Smooth muscle cell (in vitro differentiated cells): ENCODE data around the gene KIAA0232. TPM values are rescaled to one million over a fixed set of nuclear protein-coding genes. Genes with fewer than 3 reads are reported as not detected.

ENCODE experiments used
- DNase-seq: peaks from one replicate; lab custom pipeline; 2025; ENCODE audit not compliant: unreplicated experiment; lab: John Stamatoyannopoulos, UW
- H2AFZ ChIP-seq: fragments of 200-600 bp; sonication (generic); 2 replicates; pipeline ENCODE4 v1.6.0; 2016; ENCODE audit warnings: antibody characterized with exemption, low read depth, mild to moderate bottlenecking
- H3F3A ChIP-seq: fragments of 200-600 bp; sonication (generic); 2 replicates; pipeline ENCODE4 v1.6.0; 2017; ENCODE audit warnings: antibody characterized with exemption, low read depth
- H3K27ac ChIP-seq: fragments of 200-600 bp; sonication (generic); 2 replicates; pipeline ENCODE4 v1.5.1; 2016; ENCODE audit warnings: low read depth, mild to moderate bottlenecking
- H3K27me3 ChIP-seq: fragments of 200-600 bp; sonication (generic); 2 replicates; pipeline ENCODE4 v1.6.1; 2016; ENCODE audit warnings: low read depth, mild to moderate bottlenecking
- H3K36me3 ChIP-seq: fragments of 200-600 bp; sonication (generic); 2 replicates; pipeline ENCODE4 v1.5.1; 2016; ENCODE audit warnings: low read depth
- H3K4me1 ChIP-seq: fragments of 200-600 bp; sonication (generic); 2 replicates; pipeline ENCODE4 v1.5.1; 2016; ENCODE audit warnings: low read depth
- H3K4me2 ChIP-seq: fragments of 200-600 bp; sonication (generic); 2 replicates; pipeline ENCODE4 v1.6.0; 2016; ENCODE audit warnings: mild to moderate bottlenecking
- H3K4me3 ChIP-seq: fragments of 200-600 bp; sonication (generic); 2 replicates; pipeline ENCODE4 v1.5.1; 2016; ENCODE audit warnings: mild to moderate bottlenecking
- H3K79me2 ChIP-seq: fragments of 200-600 bp; sonication (generic); 2 replicates; pipeline ENCODE4 v1.6.0; 2016; ENCODE audit warnings: low read depth, mild to moderate bottlenecking
- H3K9ac ChIP-seq: fragments of 200-600 bp; sonication (generic); 2 replicates; pipeline ENCODE4 v1.6.0; 2016; ENCODE audit warnings: low read depth
- H3K9me3 ChIP-seq: fragments of 200-600 bp; sonication (generic); replicated peaks from 2 replicates; pipeline ENCODE4 v1.5.1; 2016; ENCODE audit warnings: low read depth
- H4K20me1 ChIP-seq: fragments of 200-600 bp; sonication (generic); 2 replicates; pipeline ENCODE4 v1.6.0; 2016; ENCODE audit warnings: low read depth
- WGBS: methylation state at CpG from one replicate; pipeline ENCODE4 v1.1.7; 2016; ENCODE audit warnings: low lambda C conversion rate; 5-methylcytosine and 5-hydroxymethylcytosine counted together
- polyA plus RNA-seq: library from polyadenylated mRNA; unstranded; fragments of >200 nt; fragmentation: Nextera tagmentation; extraction: Ambion mirVana; gene quantifications from 2 replicates; pipeline ENCODE4 v1.2.1, GENCODE V29; 2016
- total RNA-seq: library from RNA; depleted of rRNA; stranded (reverse); fragments of >200 nt; gene quantifications from 2 replicates; pipeline ENCODE4 v1.2.3, GENCODE V29; 2014
- TF ChIP-seq, protein P1 (sequence below): fragments of 200-600 bp; sonication (generic); IDR thresholded peaks from 2 replicates; pipeline ENCODE4 v1.5.1; 2017; ENCODE audit warnings: borderline replicate concordance, mild to moderate bottlenecking, antibody characterized with exemption; ENCODE audit not compliant: insufficient read depth, poor library complexity, severe bottlenecking

Gene KIAA0232
- total and polyA plus RNA-seq, 2 experiments from 2014 or later, result 8.4 to 16.6 TPM

DNA sequence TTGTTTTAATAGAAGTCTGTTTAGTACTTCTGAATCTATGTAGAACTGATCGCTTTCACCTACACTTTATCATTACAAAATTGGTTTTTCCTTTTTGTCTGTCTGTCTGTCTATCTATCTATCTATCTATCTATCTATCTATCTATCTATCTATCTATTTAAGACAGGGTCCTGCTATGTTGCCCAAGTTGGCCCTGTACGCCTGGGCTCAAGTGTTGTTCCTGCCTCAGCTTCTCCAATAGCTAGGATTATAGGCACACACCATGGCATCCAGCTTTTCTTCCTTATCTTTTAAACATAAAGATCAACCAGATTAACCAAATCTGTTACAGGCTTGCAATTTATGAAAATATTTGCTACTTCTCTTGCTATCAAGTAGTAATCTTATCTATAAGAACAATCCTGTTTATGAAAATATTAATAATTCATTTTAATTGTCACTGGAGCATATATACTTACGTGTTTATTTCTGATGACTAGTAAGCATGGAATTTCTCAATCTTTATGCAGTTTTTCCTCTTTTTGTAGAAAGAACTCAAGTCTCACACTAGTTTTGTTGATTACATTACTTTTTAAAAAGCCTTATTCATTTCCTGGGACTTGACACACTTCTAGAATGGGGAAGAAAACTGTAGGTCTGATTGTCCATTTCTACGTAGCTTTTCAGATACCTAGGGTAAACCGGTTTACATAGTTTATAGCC, 24.5 kb downstream of the KIAA0232 start:
- TF ChIP-seq, protein P1, sequence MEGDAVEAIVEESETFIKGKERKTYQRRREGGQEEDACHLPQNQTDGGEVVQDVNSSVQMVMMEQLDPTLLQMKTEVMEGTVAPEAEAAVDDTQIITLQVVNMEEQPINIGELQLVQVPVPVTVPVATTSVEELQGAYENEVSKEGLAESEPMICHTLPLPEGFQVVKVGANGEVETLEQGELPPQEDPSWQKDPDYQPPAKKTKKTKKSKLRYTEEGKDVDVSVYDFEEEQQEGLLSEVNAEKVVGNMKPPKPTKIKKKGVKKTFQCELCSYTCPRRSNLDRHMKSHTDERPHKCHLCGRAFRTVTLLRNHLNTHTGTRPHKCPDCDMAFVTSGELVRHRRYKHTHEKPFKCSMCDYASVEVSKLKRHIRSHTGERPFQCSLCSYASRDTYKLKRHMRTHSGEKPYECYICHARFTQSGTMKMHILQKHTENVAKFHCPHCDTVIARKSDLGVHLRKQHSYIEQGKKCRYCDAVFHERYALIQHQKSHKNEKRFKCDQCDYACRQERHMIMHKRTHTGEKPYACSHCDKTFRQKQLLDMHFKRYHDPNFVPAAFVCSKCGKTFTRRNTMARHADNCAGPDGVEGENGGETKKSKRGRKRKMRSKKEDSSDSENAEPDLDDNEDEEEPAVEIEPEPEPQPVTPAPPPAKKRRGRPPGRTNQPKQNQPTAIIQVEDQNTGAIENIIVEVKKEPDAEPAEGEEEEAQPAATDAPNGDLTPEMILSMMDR, result no peak
- Histone ChIP-seq H3K27me3 (no peaks in the 10 kb centered on the region), H3K4me3 (no peak overlapping the region), H4K20me1 (peaks cover 100% of the 10 kb centered on the region), H2AFZ (no peak overlapping the region), H3K36me3 (no peaks in the 10 kb centered on the region), H3K9ac (no peak overlapping the region), H3K79me2 (peaks cover 98% of the 10 kb centered on the region), H3K27ac (peak overlapping the region; percentile 72), H3K4me1 (peaks cover 9% of the 10 kb centered on the region), H3K9me3 (no peaks in the 10 kb centered on the region), H3F3A (peaks cover 5% of the 10 kb centered on the region), H3K4me2 (peak overlapping the region; percentile 51)
- no peak for DNase-seq
- WGBS, result 68% methylated on average over 5 of the region's 5 CpGs

DNA sequence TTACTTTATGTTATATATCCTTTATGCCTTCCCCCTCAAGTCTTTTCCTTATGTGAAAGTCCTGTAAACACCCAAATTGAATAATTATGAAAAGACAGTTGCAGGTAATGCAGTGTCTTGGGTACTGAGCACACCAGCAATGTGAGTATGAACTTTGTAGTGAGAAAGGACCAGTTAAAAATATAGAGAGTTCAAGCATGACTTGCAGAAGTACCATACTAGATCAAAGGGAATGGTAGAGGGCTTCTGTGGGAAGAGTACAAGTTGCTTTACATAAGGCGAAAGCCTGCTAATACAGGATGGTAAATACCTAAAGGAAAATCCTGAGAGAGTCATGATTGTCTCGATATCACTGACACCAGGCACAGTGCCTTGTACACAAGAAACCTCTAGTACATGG, 25.7 kb downstream of the KIAA0232 start:
- no peak overlapping the region for H3K4me3 ChIP-seq
- H3K27ac ChIP-seq, result no peak overlapping the region
- peaks cover 9% of the 10 kb centered on the region for H3K4me1 ChIP-seq
- no peak overlapping the region for H3K4me2 ChIP-seq
- no peak for DNase-seq
- no peaks in the 10 kb centered on the region for H3K36me3 ChIP-seq
- no peaks in the 10 kb centered on the region for H3K9me3 ChIP-seq
- no peaks in the 10 kb centered on the region for H3K27me3 ChIP-seq
- peaks cover 5% of the 10 kb centered on the region for H3F3A ChIP-seq
- 100% methylated on average over 2 of the region's 2 CpGs for WGBS
- H4K20me1 ChIP-seq, result peaks cover 100% of the 10 kb centered on the region
- no peak overlapping the region for H2AFZ ChIP-seq
- TF ChIP-seq, protein P1, result no peak
- H3K79me2 ChIP-seq, result peaks cover 98% of the 10 kb centered on the region
- H3K9ac ChIP-seq, result no peak overlapping the region

DNA sequence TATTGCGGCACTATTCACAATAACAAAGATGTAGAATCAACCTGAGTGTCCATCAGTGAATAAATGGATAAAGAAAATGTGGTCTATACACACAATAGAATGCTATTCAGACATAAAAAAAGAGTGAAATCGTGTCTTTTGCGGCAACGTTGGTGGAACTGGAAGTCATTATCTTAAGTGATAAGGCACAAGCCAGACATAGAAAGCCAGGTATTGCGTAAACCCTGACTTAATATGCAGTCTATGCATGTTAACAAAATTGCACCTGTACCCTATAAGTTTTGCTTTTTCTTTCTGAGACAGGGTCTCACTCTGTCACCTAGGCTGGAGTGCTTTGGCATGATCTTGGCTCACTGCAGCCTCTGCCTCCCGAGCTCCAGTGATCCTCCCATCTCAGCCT, 28.6 kb downstream of the KIAA0232 start:
- TF ChIP-seq, protein P1, result no peak
- H2AFZ ChIP-seq, result no peak overlapping the region
- no peak for DNase-seq

DNA sequence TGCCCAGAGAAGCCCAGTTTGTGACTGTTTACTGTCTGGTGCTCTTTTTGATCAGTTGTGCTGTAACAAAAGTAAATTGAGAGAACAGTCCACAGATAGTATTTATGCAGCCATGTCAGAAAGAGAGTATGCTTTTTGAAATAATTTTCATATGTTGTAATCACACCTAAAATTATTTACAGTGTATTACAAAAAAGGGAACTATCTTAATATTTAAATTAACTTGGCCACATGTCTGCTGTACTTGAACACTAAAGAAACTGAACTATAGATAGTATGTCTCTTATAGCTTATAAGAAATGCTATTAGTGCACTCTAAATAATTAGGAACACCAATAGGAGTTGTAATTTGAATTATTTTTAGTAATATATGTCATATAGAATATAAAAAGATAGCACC, 30.2 kb downstream of the KIAA0232 start:
- peaks cover 5% of the 10 kb centered on the region for H3F3A ChIP-seq
- no peaks in the 10 kb centered on the region for H3K27me3 ChIP-seq
- DNase-seq, result no peak
- TF ChIP-seq, protein P1, result no peak
- peaks cover 100% of the 10 kb centered on the region for H3K79me2 ChIP-seq
- no peaks in the 10 kb centered on the region for H3K36me3 ChIP-seq
- peaks cover 99% of the 10 kb centered on the region for H4K20me1 ChIP-seq
- H3K4me2 ChIP-seq, result no peak overlapping the region
- H3K4me3 ChIP-seq, result no peak overlapping the region
- no peaks in the 10 kb centered on the region for H3K4me1 ChIP-seq
- no peak overlapping the region for H3K9ac ChIP-seq
- H3K9me3 ChIP-seq, result no peaks in the 10 kb centered on the region
- H3K27ac ChIP-seq, result no peak overlapping the region
- H2AFZ ChIP-seq, result no peak overlapping the region

More for the DNA sequence above, 28.6 kb downstream of the KIAA0232 start:
- WGBS, result 89% methylated on average over 6 of the region's 6 CpGs
- H3K4me3 ChIP-seq, result no peak overlapping the region
- no peak overlapping the region for H3K9ac ChIP-seq
- H3K4me2 ChIP-seq, result no peak overlapping the region
- peaks cover 98% of the 10 kb centered on the region for H3K79me2 ChIP-seq
- H3K27me3 ChIP-seq, result no peaks in the 10 kb centered on the region
- H4K20me1 ChIP-seq, result peaks cover 100% of the 10 kb centered on the region
- no peak overlapping the region for H3K27ac ChIP-seq
- no peaks in the 10 kb centered on the region for H3K9me3 ChIP-seq
- no peaks in the 10 kb centered on the region for H3K36me3 ChIP-seq
- H3K4me1 ChIP-seq, result peaks cover 9% of the 10 kb centered on the region
- H3F3A ChIP-seq, result peaks cover 5% of the 10 kb centered on the region
